OCI-LY1 (cell line): ENCODE results near the gene LRFN2.

ENCODE experiments used
- CTCF ChIP-seq: fragments of 200-600 bp; sonication (generic), shearing (Covaris generic); IDR thresholded peaks from 2 replicates; pipeline ENCODE4 v1.5.1; 2017; ENCODE audit warnings: mild to moderate bottlenecking, antibody characterized with exemption, low read length, moderate library complexity, mixed read lengths
- EZH2 ChIP-seq: fragments of 200-600 bp; sonication (generic), shearing (Covaris generic); IDR thresholded peaks from 2 replicates; pipeline ENCODE4 v1.8.0; 2017; ENCODE audit warnings: borderline replicate concordance, mixed run types, mild to moderate bottlenecking, antibody characterized with exemption, low read length, moderate library complexity, mixed read lengths

GRCh38 chr6:40521496-40521895 lies 65.7 kb downstream of the LRFN2 start:
- TF ChIP-seq CTCF (no peak), EZH2 (no peak)
